ENCODE data around the gene BASP1.

The BASP1 gene

DNA sequence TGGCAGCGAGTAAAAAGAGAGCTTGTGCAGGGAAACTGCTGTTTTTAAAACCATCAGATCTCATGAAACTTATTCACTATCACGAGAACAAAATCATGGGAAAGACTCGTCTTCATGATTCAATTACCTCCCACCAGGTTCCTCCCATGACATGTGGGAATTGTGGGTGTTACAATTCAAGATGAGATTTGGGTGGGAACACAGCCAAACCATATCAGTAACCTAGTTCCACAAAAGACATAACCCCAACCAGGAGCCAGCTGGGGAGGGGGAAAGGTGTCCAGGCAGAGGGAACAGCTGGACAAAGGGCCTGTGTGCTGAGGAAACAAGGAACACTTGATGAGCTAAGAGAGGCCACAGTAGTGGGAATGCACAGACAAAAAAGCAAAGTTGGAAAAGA is 71.1 kb downstream of the BASP1 start:
- H3K4me1 ChIP-seq (ENCODE audit: control insufficient read depth, insufficient read depth, low read length): no peaks in the 10 kb centered on the region
- WGBS (ENCODE audit: insufficient coverage, insufficient read length): no CpG with 5 or more reads among the region's 3 CpGs

GRCh38 chr5:17289681-17290539 is 72.5 kb downstream of the BASP1 start:
- DNase-seq (ENCODE audit: low read depth, low spot score): no peak
- H3K4me3 ChIP-seq (ENCODE audit: low read length): no peak overlapping the region
- no peak overlapping the region for H3K27ac ChIP-seq (ENCODE audit: low read length)
- no peaks in the 10 kb centered on the region for H3K36me3 ChIP-seq (ENCODE audit: control insufficient read depth, insufficient read depth, low read length)
- no peaks in the 10 kb centered on the region for H3K4me1 ChIP-seq (ENCODE audit: control insufficient read depth, insufficient read depth, low read length)
- WGBS (ENCODE audit: insufficient coverage, insufficient read length): no CpG with 5 or more reads among the region's 16 CpGs
- no peaks in the 10 kb centered on the region for H3K9me3 ChIP-seq (ENCODE audit: control insufficient read depth, insufficient read depth, low read length)
- H3K27me3 ChIP-seq (ENCODE audit: control insufficient read depth, insufficient read depth, low read length): no peaks in the 10 kb centered on the region

More for the DNA sequence above, 71.1 kb downstream of the BASP1 start:
- no peaks in the 10 kb centered on the region for H3K36me3 ChIP-seq (ENCODE audit: control insufficient read depth, insufficient read depth, low read length)
- no peaks in the 10 kb centered on the region for H3K9me3 ChIP-seq (ENCODE audit: control insufficient read depth, insufficient read depth, low read length)
- no peaks in the 10 kb centered on the region for H3K27me3 ChIP-seq (ENCODE audit: control insufficient read depth, insufficient read depth, low read length)
- no peak for DNase-seq (ENCODE audit: low read depth, low spot score)
- no peak overlapping the region for H3K27ac ChIP-seq (ENCODE audit: low read length)
- H3K4me3 ChIP-seq (ENCODE audit: low read length): no peak overlapping the region

GRCh38 chr5:17290540-17290974 is 73.1 kb downstream of the BASP1 start:
- DNase-seq (ENCODE audit: low read depth, low spot score): no peak
- WGBS (ENCODE audit: insufficient coverage, insufficient read length): no CpG with 5 or more reads among the region's 9 CpGs
- Histone ChIP-seq H3K4me3 (ENCODE audit: low read length) (no peak overlapping the region), H3K4me1 (ENCODE audit: control insufficient read depth, insufficient read depth, low read length) (no peaks in the 10 kb centered on the region), H3K9me3 (ENCODE audit: control insufficient read depth, insufficient read depth, low read length) (no peaks in the 10 kb centered on the region), H3K27ac (ENCODE audit: low read length) (no peak overlapping the region), H3K36me3 (ENCODE audit: control insufficient read depth, insufficient read depth, low read length) (no peaks in the 10 kb centered on the region), H3K27me3 (ENCODE audit: control insufficient read depth, insufficient read depth, low read length) (no peaks in the 10 kb centered on the region)

- no peaks in the 10 kb centered on the region for H3K27me3 ChIP-seq (ENCODE audit: control insufficient read depth, insufficient read depth, low read length)
- 100% methylated on average over 2 of the region's 12 CpGs for WGBS (ENCODE audit: insufficient coverage, insufficient read length)
- no peaks in the 10 kb centered on the region for H3K36me3 ChIP-seq (ENCODE audit: control insufficient read depth, insufficient read depth, low read length)
- DNase-seq (ENCODE audit: low read depth, low spot score): no peak
- no peak overlapping the region for H3K4me3 ChIP-seq (ENCODE audit: low read length)
- no peaks in the 10 kb centered on the region for H3K4me1 ChIP-seq (ENCODE audit: control insufficient read depth, insufficient read depth, low read length)
- no peak overlapping the region for H3K27ac ChIP-seq (ENCODE audit: low read length)
- H3K9me3 ChIP-seq (ENCODE audit: control insufficient read depth, insufficient read depth, low read length): no peaks in the 10 kb centered on the region
Observed at GRCh38 chr5:17292434-17293015, 75.1 kb downstream of the BASP1 start.

DNA sequence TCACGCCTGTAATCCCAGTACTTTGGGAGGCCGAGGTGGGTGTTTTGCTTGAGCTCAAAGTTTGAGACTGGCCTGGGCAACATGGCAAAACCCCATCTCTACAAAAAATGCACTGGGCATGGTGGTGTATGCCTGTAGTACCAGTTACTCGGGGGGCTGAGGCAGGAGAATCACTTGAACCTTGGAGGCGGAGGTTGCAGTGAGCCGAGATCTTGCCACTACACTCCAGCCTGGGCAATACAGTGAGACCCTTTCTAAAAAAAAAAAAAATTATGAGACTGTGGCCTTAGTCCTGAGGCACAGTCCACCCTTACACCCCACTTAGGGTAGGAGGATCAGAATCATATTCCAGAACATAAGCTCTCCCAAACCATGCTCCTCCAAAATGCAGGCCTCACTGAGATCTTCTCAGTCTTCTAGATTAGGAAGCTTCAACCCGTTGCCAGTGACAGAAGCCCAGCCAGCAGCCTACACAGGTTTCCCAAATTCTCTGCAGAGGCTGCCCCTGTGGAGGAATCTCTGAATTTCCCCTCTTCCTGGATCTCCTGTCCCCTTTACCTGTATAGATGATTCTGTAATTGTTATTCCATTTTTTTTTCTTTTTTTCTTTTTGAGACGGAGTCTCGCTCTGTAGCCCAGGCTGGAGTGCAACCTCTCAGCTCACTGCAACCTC is 77.3 kb downstream of the BASP1 start:
- WGBS (ENCODE audit: insufficient coverage, insufficient read length): no CpG with 5 or more reads among the region's 8 CpGs

DNA sequence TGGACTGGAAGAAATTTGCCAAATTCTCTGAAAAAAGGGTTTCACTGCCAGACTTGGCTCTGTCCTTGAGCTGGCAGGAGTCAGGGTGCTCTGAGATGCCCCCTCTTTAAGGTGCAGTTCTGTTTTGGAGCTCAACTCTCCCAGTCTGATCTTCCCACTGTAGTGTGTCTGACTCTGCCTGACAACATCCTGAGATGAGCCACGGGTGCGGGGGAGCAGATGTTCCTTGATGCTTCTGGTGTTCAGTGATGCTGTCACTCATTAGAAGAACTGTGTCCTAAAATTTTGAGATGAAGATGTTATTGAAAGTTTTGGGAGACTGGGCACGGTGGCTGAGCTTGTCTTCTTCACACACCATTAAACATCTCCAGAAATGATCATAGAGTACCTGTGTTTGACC is 78.2 kb downstream of the BASP1 start:
- DNase-seq (ENCODE audit: low read depth, low spot score): no peak
- no peak overlapping the region for H3K27ac ChIP-seq (ENCODE audit: low read length)
- no CpG with 5 or more reads among the region's 3 CpGs for WGBS (ENCODE audit: insufficient coverage, insufficient read length)
- no peaks in the 10 kb centered on the region for H3K27me3 ChIP-seq (ENCODE audit: control insufficient read depth, insufficient read depth, low read length)
- H3K4me3 ChIP-seq (ENCODE audit: low read length): no peak overlapping the region
- no peaks in the 10 kb centered on the region for H3K4me1 ChIP-seq (ENCODE audit: control insufficient read depth, insufficient read depth, low read length)
- H3K9me3 ChIP-seq (ENCODE audit: control insufficient read depth, insufficient read depth, low read length): no peaks in the 10 kb centered on the region
- H3K36me3 ChIP-seq (ENCODE audit: control insufficient read depth, insufficient read depth, low read length): no peaks in the 10 kb centered on the region

More for the DNA sequence above, 77.3 kb downstream of the BASP1 start:
- Histone ChIP-seq H3K9me3 (ENCODE audit: control insufficient read depth, insufficient read depth, low read length) (no peaks in the 10 kb centered on the region), H3K4me1 (ENCODE audit: control insufficient read depth, insufficient read depth, low read length) (no peaks in the 10 kb centered on the region), H3K4me3 (ENCODE audit: low read length) (no peak overlapping the region), H3K27ac (ENCODE audit: low read length) (no peak overlapping the region), H3K36me3 (ENCODE audit: control insufficient read depth, insufficient read depth, low read length) (no peaks in the 10 kb centered on the region), H3K27me3 (ENCODE audit: control insufficient read depth, insufficient read depth, low read length) (no peaks in the 10 kb centered on the region)
- no peak for DNase-seq (ENCODE audit: low read depth, low spot score)

DNA sequence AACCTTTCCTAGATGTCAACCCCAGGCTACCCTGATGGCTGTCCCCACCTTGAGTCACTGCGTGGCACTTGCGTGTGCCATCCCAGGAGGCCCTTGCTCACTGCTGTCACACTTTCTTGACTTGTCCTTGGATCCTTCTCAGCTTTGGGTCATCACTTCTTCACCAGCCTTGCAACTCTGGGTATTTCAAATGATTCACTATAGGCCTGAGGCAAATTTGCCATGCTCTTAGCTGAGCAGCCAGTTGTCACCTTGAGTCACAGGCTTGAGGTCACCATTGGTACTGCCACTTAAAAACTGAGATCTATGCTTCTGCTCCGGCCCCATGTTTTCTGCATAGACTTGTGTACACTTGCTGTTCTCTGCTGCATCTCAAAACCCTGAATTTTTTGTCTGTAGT is 84.7 kb downstream of the BASP1 start:
- no peak for DNase-seq (ENCODE audit: low read depth, low spot score)
- no CpG with 5 or more reads among the region's 3 CpGs for WGBS (ENCODE audit: insufficient coverage, insufficient read length)
- H3K4me3 ChIP-seq (ENCODE audit: low read length): no peak overlapping the region

GRCh38 chr5:17302604-17303003 is 85.2 kb downstream of the BASP1 start:
- no peak overlapping the region for H3K27ac ChIP-seq (ENCODE audit: low read length)
- H3K4me1 ChIP-seq (ENCODE audit: control insufficient read depth, insufficient read depth, low read length): 0 out of 2 replicates have a peak, but pooled peaks cover 2% of the 10 kb centered on the region
- DNase-seq (ENCODE audit: low read depth, low spot score): no peak
- no CpG with 5 or more reads among the region's 4 CpGs for WGBS (ENCODE audit: insufficient coverage, insufficient read length)
- no peaks in the 10 kb centered on the region for H3K36me3 ChIP-seq (ENCODE audit: control insufficient read depth, insufficient read depth, low read length)
- no peaks in the 10 kb centered on the region for H3K9me3 ChIP-seq (ENCODE audit: control insufficient read depth, insufficient read depth, low read length)
- H3K27me3 ChIP-seq (ENCODE audit: control insufficient read depth, insufficient read depth, low read length): no peaks in the 10 kb centered on the region
- H3K4me3 ChIP-seq (ENCODE audit: low read length): no peak overlapping the region

More for the DNA sequence above, 84.7 kb downstream of the BASP1 start:
- no peaks in the 10 kb centered on the region for H3K9me3 ChIP-seq (ENCODE audit: control insufficient read depth, insufficient read depth, low read length)
- 0 out of 2 replicates have a peak, but pooled peaks cover 2% of the 10 kb centered on the region for H3K4me1 ChIP-seq (ENCODE audit: control insufficient read depth, insufficient read depth, low read length)
- H3K27me3 ChIP-seq (ENCODE audit: control insufficient read depth, insufficient read depth, low read length): no peaks in the 10 kb centered on the region
- H3K27ac ChIP-seq (ENCODE audit: low read length): no peak overlapping the region
- no peaks in the 10 kb centered on the region for H3K36me3 ChIP-seq (ENCODE audit: control insufficient read depth, insufficient read depth, low read length)

GRCh38 chr5:17304282-17304681 is 86.9 kb downstream of the BASP1 start:
- WGBS (ENCODE audit: insufficient coverage, insufficient read length): no CpG with 5 or more reads among the region's 4 CpGs

DNA sequence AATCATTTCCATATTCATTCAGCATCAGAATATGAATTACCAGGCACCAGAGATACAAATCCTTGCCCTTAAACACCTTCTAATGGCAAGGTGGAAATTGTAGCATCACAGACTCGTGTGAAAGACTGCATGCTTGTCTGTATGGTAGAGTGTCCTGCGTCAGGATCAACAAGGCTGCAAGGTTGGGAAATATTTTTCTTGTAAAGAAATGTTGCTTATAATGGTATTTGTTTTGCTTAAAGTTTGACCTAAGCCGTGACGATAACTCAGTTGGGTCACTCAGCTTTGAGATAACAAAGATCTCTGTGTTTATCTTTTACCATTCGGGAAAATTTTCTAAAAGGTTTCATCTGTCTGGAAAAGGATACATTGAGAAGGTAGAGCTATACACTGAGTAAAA is 87.6 kb downstream of the BASP1 start:
- Histone ChIP-seq H3K27ac (ENCODE audit: low read length) (no peak overlapping the region), H3K4me3 (ENCODE audit: low read length) (no peak overlapping the region)
- WGBS (ENCODE audit: insufficient coverage, insufficient read length): no CpG with 5 or more reads among the region's 5 CpGs

More at GRCh38 chr5:17304282-17304681, 86.9 kb downstream of the BASP1 start:
- Histone ChIP-seq H3K27me3 (ENCODE audit: control insufficient read depth, insufficient read depth, low read length) (no peaks in the 10 kb centered on the region), H3K9me3 (ENCODE audit: control insufficient read depth, insufficient read depth, low read length) (no peaks in the 10 kb centered on the region), H3K4me1 (ENCODE audit: control insufficient read depth, insufficient read depth, low read length) (0 out of 2 replicates have a peak, but pooled peaks cover 2% of the 10 kb centered on the region), H3K36me3 (ENCODE audit: control insufficient read depth, insufficient read depth, low read length) (no peaks in the 10 kb centered on the region), H3K4me3 (ENCODE audit: low read length) (no peak overlapping the region), H3K27ac (ENCODE audit: low read length) (no peak overlapping the region)
- DNase-seq (ENCODE audit: low read depth, low spot score): no peak

More for the DNA sequence above, 87.6 kb downstream of the BASP1 start:
- Histone ChIP-seq H3K4me1 (ENCODE audit: control insufficient read depth, insufficient read depth, low read length) (0 out of 2 replicates have a peak, but pooled peaks cover 2% of the 10 kb centered on the region), H3K36me3 (ENCODE audit: control insufficient read depth, insufficient read depth, low read length) (no peaks in the 10 kb centered on the region), H3K27me3 (ENCODE audit: control insufficient read depth, insufficient read depth, low read length) (no peaks in the 10 kb centered on the region), H3K9me3 (ENCODE audit: control insufficient read depth, insufficient read depth, low read length) (no peaks in the 10 kb centered on the region)
- no peak for DNase-seq (ENCODE audit: low read depth, low spot score)

Data from iPS DF 6.9 (cell line).